Endothelial cell of umbilical vein (primary cell): Measurements from ENCODE around the gene UIMC1. TPM values are rescaled to one million over a fixed set of nuclear protein-coding genes. Genes with fewer than 3 reads are reported as not detected.

Experiments used
- BruUV-seq: library from RNA; stranded (reverse); fragments of 400-500 nt; replicated peaks from 2 replicates; lab custom pipeline; 2021; lab: Mats Ljungman, UMichigan
- CTCF ChIA-PET: fragments of 300-600, 350-600 bp; sonication (Branson Sonifier 250); formaldehyde crosslinking; loops from one replicate; lab custom pipeline; 2021; ENCODE audit warnings: antibody characterized with exemption, inconsistent platforms; lab: Charles Lee
- POLR2A ChIA-PET: fragments of 300-600, 350-600 bp; sonication (Branson Sonifier 250); formaldehyde crosslinking; loops from one replicate; lab custom pipeline; 2021; ENCODE audit warnings: antibody characterized with exemption, inconsistent platforms; lab: Charles Lee
- DNase-seq: peaks from one replicate; pipeline ENCODE4 v3.0.0-alpha.2; 2011; ENCODE audit warnings: low read depth, low spot score
- FAIRE-seq: peaks from 2 replicates; lab custom pipeline; 2011; peaks lifted over from hg19 to GRCh38; lab: Jason Lieb, UNC
- H2AFZ ChIP-seq: 2 replicates; pipeline ENCODE4 v1.6.0; 2012; ENCODE audit warnings: low read depth, low read length, control low read depth, inconsistent platforms
- H3K27ac ChIP-seq: 2 replicates; pipeline ENCODE4 v1.5.1; 2011; ENCODE audit warnings: low read depth, mild to moderate bottlenecking, control low read depth, low read length, moderate library complexity; ENCODE audit not compliant: insufficient read depth
- H3K27me3 ChIP-seq, 2 experiments: 2 replicates each; pipeline versions ENCODE4 v1.6.0 to v1.6.1; 2011; ENCODE audit warnings: low read length in 2 of 2, mixed read lengths in 1 of 2; ENCODE audit not compliant: control insufficient read depth in 2 of 2, insufficient read depth in 2 of 2
- H3K36me3 ChIP-seq, 2 experiments: 2 replicates in 1 of 2; 3 replicates in 1 of 2; pipeline ENCODE4 v1.5.1; 2011; ENCODE audit warnings: low read length in 2 of 2, mild to moderate bottlenecking in 1 of 2, moderate library complexity in 1 of 2; ENCODE audit not compliant: control insufficient read depth in 2 of 2, insufficient read depth in 2 of 2; ENCODE audit errors: extremely low read depth in 1 of 2
- H3K4me1 ChIP-seq: 3 replicates; pipeline ENCODE4 v1.5.1; 2011; ENCODE audit warnings: mild to moderate bottlenecking, low read length; ENCODE audit not compliant: control insufficient read depth, insufficient read depth; ENCODE audit errors: extremely low read depth
- H3K4me2 ChIP-seq: 2 replicates; pipeline ENCODE4 v1.6.1; 2011; ENCODE audit warnings: low read length, control low read depth, mixed read lengths; ENCODE audit not compliant: insufficient read depth
- H3K4me3 ChIP-seq, 3 experiments: fragments of 200-600 bp in 1 of 3; sonication (generic), shearing (Covaris generic) in 1 of 3; replicated peaks in 1 of 3; 2 replicates each; pipeline ENCODE4 v1.5.1; 2011 to 2016; ENCODE audit warnings: control low read depth in 3 of 3, low read length in 3 of 3, mild to moderate bottlenecking in 2 of 3, inconsistent platforms in 1 of 3, low read depth in 1 of 3, moderate library complexity in 1 of 3; ENCODE audit not compliant: insufficient read depth in 1 of 3
- H3K79me2 ChIP-seq: 2 replicates; pipeline ENCODE4 v1.6.0; 2012; ENCODE audit warnings: low read length, inconsistent platforms; ENCODE audit not compliant: control insufficient read depth, insufficient read depth
- H3K9ac ChIP-seq: replicated peaks from 2 replicates; pipeline ENCODE3; 2011; ENCODE audit warnings: low read length, control low read depth; ENCODE audit not compliant: insufficient read depth; ENCODE audit errors: extremely low read depth
- H3K9me1 ChIP-seq: replicated peaks from 3 replicates; pipeline ENCODE4 v1.6.0; 2011; ENCODE audit warnings: mild to moderate bottlenecking, low read length; ENCODE audit not compliant: control insufficient read depth, insufficient read depth; ENCODE audit errors: extremely low read depth
- H3K9me3 ChIP-seq: replicated peaks from 2 replicates; pipeline ENCODE4 v1.5.1; 2012; ENCODE audit warnings: low read length, inconsistent platforms; ENCODE audit not compliant: control insufficient read depth, insufficient read depth
- H4K20me1 ChIP-seq: replicated peaks from 2 replicates; pipeline ENCODE3; 2011; ENCODE audit warnings: mild to moderate bottlenecking, low read length; ENCODE audit not compliant: control insufficient read depth, insufficient read depth; ENCODE audit errors: extremely low read depth
- EZH2 ChIP-seq: IDR thresholded peaks from 2 replicates; pipeline ENCODE4 v1.6.1; 2012; ENCODE audit warnings: borderline replicate concordance, low read depth, mild to moderate bottlenecking, moderate library complexity, low read length, inconsistent platforms; ENCODE audit not compliant: severe bottlenecking
- FOS ChIP-seq: IDR thresholded peaks from 2 replicates; pipeline ENCODE4 v1.6.1; 2011; ENCODE audit warnings: mild to moderate bottlenecking, low read length, moderate library complexity, borderline replicate concordance; ENCODE audit not compliant: insufficient read depth
- GATA2 ChIP-seq: IDR thresholded peaks from 2 replicates; pipeline ENCODE4 v1.7.0; 2011; ENCODE audit warnings: low read depth, mild to moderate bottlenecking, moderate library complexity, mixed read lengths, low read length; ENCODE audit not compliant: insufficient read length, insufficient read depth
- JUN ChIP-seq: IDR thresholded peaks from 2 replicates; pipeline ENCODE4 v1.6.1; 2011; ENCODE audit warnings: borderline replicate concordance, low read depth; ENCODE audit not compliant: insufficient read length, insufficient read depth
- MYC ChIP-seq: IDR thresholded peaks from one replicate; pipeline ENCODE4 v1.6.1; 2011; ENCODE audit warnings: mild to moderate bottlenecking, low read depth, low read length
- POLR2A ChIP-seq: IDR thresholded peaks from 2 replicates; pipeline ENCODE4 v1.6.1; 2012; ENCODE audit warnings: low read depth, mild to moderate bottlenecking, control low read depth, low read length
- POLR2AphosphoS5 ChIP-seq: IDR thresholded peaks from 2 replicates; pipeline ENCODE4 v1.6.1; 2012; ENCODE audit warnings: low read depth, mild to moderate bottlenecking, control low read depth, low read length, moderate library complexity; ENCODE audit not compliant: insufficient read depth
- dilution Hi-C: fragments of 300-500 bp; cut with MboI; formaldehyde crosslinking; loops from one replicate; pipeline ENCODE4 v1.15.0; 2019; ENCODE audit warnings: low sequenced_read_pairs; ENCODE audit not compliant: extremely low pct_ligation_motif_present
- intact Hi-C: fragments of 100-400 bp; cut with micrococcal nuclease; formaldehyde crosslinking; loops from one replicate; pipeline ENCODE4 v1.10.0; 2022
- polyA plus RNA-seq, 4 experiments: library from polyadenylated mRNA; depleted of rRNA in 3 of 4; stranded (reverse) in 3 of 4; unstranded in 1 of 4; fragments of >200 nt; gene quantifications; 2 replicates each; pipeline versions ENCODE4 v1.2.1 to v1.2.3, GENCODE V29; 2011 to 2012; ENCODE audit warnings: missing spikeins in 1 of 4
- total RNA-seq: library from RNA; stranded (reverse); gene quantifications from 2 replicates; pipeline ENCODE4 v1.2.3, GENCODE V29; 2021
- TF ChIP-seq, protein P1 (sequence below): IDR thresholded peaks from 2 replicates; pipeline ENCODE4 v1.6.1; 2011; ENCODE audit not compliant: insufficient read depth, insufficient read length
- TF ChIP-seq, protein P2 (sequence below), 2 donors: IDR thresholded peaks; 1 replicate in 1 of 2; 2 replicates in 1 of 2; pipeline ENCODE4 v1.5.1; 2011; ENCODE audit warnings: low read length in 2 of 2, mild to moderate bottlenecking in 2 of 2, moderate library complexity in 2 of 2, control low read depth in 1 of 2, inconsistent platforms in 1 of 2, low read depth in 1 of 2; ENCODE audit not compliant: insufficient read depth in 1 of 2; ENCODE audit errors: extremely low read depth in 1 of 2

The UIMC1 gene
- total and polyA plus RNA-seq, 2 donors (not counting 3 experiments of a cell fraction or from before 2014, with no cell fraction given), result 17.2 to 60.1 TPM

DNA sequence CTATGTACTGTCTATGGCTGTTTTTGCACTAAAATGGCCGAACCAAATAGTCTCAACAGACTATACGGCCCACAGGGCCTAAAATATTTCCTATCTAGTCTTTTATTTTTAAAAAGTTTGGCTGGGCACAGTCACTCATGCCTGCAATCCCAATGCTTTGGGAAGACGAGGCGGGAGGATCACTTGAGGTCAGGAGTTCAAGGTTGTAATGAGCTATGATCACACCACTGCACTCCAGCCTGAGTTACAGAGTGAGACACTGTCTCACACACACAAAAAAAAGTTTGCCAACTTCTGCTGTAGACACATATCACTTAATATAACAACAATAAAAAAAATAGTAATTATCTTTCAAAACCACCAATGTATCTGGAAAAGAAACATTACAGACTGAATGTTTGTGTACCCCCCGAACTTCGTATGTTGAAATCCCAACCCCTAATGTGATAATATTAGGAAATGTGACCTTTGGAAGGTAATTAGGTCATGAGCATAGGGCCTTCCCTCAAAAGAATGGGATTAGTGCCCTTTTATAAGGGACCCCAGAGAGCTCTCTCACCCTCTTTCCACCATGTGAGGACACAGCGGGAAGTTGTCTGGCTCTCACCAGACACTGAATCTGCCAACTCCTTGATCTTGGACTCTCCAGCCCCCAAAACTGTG is 53.9 kb downstream of the UIMC1 start:
- intact Hi-C loops, result no loop called here
- BruUV-seq, result no TSS peak
- H3K4me1 ChIP-seq, result peaks cover 7% of the 10 kb centered on the region

DNA sequence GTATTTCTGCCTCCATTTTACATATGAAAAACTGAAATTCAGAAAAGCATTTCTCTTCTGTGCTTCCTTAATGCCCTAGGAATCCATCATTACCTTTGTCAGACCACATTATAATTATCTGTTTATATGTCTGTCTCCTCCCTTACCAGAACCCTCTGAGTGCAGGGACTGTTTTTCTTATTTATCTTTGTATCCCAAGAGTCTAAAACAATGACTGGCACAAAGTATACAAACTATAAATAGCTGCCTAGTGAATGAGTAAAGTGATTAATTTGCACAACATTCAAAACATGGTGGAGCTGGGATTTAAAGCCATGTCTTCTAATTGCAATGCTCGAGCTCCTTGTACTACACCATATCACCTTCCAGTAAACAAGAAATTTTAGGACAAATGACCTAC is 58.1 kb downstream of the UIMC1 start:
- TF ChIP-seq POLR2AphosphoS5 (no peak), EZH2 (no peak), GATA2 (no peak), JUN (no peak), MYC (no peak), POLR2A (no peak), FOS (no peak)
- TF ChIP-seq, protein P1, sequence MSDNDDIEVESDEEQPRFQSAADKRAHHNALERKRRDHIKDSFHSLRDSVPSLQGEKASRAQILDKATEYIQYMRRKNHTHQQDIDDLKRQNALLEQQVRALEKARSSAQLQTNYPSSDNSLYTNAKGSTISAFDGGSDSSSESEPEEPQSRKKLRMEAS, result no peak
- TF ChIP-seq, protein P2, sequence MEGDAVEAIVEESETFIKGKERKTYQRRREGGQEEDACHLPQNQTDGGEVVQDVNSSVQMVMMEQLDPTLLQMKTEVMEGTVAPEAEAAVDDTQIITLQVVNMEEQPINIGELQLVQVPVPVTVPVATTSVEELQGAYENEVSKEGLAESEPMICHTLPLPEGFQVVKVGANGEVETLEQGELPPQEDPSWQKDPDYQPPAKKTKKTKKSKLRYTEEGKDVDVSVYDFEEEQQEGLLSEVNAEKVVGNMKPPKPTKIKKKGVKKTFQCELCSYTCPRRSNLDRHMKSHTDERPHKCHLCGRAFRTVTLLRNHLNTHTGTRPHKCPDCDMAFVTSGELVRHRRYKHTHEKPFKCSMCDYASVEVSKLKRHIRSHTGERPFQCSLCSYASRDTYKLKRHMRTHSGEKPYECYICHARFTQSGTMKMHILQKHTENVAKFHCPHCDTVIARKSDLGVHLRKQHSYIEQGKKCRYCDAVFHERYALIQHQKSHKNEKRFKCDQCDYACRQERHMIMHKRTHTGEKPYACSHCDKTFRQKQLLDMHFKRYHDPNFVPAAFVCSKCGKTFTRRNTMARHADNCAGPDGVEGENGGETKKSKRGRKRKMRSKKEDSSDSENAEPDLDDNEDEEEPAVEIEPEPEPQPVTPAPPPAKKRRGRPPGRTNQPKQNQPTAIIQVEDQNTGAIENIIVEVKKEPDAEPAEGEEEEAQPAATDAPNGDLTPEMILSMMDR (IDR thresholded peaks at IDR 0.05; ENCODE audit: extremely low read depth in 1 of 2, insufficient read depth in 1 of 2, low read depth in 1 of 2, low read length in 2 of 2), result no peak
- H3K79me2 ChIP-seq, result no peaks in the 10 kb centered on the region
- no peak overlapping the region for H3K9ac ChIP-seq
- no peaks in the 10 kb centered on the region for H3K9me1 ChIP-seq
- H3K4me2 ChIP-seq, result peak overlapping the region; percentile 25
- ChIA-PET POLR2A (no interaction called here), CTCF (interaction anchor here (1.0 to 1.3 kb wide), 2 partner anchors 17 to 288 kb away, joined by 4 to 6 read pairs; no protein-coding TSS in a partner anchor)
- peak; percentile 63 for FAIRE-seq
- H3K36me3 ChIP-seq, result peaks cover 12 to 15% of the 10 kb centered on the region in 2 experiments
- dilution Hi-C loops, result no loop called here
- peaks cover 7% of the 10 kb centered on the region for H3K4me1 ChIP-seq
- BruUV-seq, result no TSS peak
- H3K4me3 ChIP-seq, result no peak overlapping the region
- no peaks in the 10 kb centered on the region for H4K20me1 ChIP-seq
- H2AFZ ChIP-seq, result no peak overlapping the region
- intact Hi-C loops, result no loop called here
- H3K9me3 ChIP-seq, result no peaks in the 10 kb centered on the region
- H3K27me3 ChIP-seq, result no peaks in the 10 kb centered on the region
- DNase-seq, result peak; percentile 62
- H3K27ac ChIP-seq, result no peak overlapping the region

More for the DNA sequence above, 53.9 kb downstream of the UIMC1 start:
- ChIA-PET CTCF (interaction anchor here (0.9 kb wide), 1 partner anchor 292 kb away, joined by 4 read pairs; no protein-coding TSS in a partner anchor), POLR2A (no interaction called here)
- H3K9ac ChIP-seq, result no peak overlapping the region
- no peak overlapping the region for H2AFZ ChIP-seq
- no peaks in the 10 kb centered on the region for H3K9me1 ChIP-seq
- H3K4me2 ChIP-seq, result no peak overlapping the region
- FAIRE-seq, result no peak
- H3K4me3 ChIP-seq, result no peak overlapping the region
- dilution Hi-C loops, result no loop called here
- no peaks in the 10 kb centered on the region for H3K9me3 ChIP-seq
- no peaks in the 10 kb centered on the region for H3K27me3 ChIP-seq
- no peak overlapping the region for H3K27ac ChIP-seq
- no peak for DNase-seq
- TF ChIP-seq, protein P1, result no peak
- no peak for TF ChIP-seq POLR2A
- peaks cover 1% of the 10 kb centered on the region for H3K79me2 ChIP-seq
- H4K20me1 ChIP-seq, result no peaks in the 10 kb centered on the region
- H3K36me3 ChIP-seq, result peaks cover 10 to 17% of the 10 kb centered on the region in 2 experiments
